Fibroblast of peridontal ligament (primary cell): ENCODE results near the gene PM20D1.
"Not testable (repeated sequence)": the region's sequence is repeated elsewhere in the genome, so short reads cannot be mapped to it uniquely, and the experiment has no call there.

Experiments
- DNase-seq: peaks from one replicate; pipeline ENCODE4 v3.0.0-alpha.2; 2010; ENCODE audit errors: extremely low read depth

Gene PM20D1

GRCh38 chr1:205840146-205840923, 9.6 kb downstream of the PM20D1 start:
- DNase-seq = no peak

- no peak for DNase-seq
Observed at GRCh38 chr1:205837382-205837970, 12.5 kb downstream of the PM20D1 start.

DNA sequence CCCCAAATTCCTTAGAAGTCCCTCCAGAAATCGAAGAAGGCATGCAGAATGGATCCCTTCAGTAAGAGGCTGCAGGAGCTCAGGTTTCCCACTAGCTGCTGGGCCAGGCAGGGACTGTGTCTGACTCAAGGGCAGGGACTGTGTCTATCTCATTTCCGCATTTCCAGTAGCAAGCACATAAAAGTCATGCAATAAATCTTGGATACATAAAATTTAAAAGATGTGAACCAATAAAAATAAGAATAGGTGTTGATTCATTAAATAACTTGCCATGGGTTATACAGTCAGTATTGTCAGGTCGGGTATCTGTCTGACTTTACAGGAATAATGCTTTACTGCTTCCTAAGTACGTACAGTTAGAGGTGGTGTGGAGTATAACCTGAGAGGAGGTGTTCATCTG, 15.2 kb downstream of the PM20D1 start:
- no peak for DNase-seq

DNA sequence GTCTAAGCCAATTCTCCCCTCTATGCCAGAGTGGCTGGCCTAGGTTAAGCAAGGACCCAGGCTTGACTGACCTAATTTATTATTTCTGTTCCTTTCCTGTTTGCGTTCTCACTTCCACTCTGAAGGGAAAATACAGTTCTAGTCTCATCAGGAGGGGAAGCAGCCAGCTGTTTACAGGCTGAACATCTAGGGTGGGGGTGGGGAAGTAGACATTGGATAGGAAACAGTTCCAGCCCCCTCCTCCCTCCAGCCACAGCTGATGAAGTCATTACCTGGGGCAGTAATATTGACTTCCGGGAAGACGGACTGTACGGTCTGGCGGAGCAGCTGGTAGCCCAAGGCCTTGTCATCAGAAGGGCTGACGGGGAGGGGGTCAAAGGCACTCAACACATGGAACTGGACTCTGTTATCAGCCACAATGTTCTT, 17.6 kb downstream of the PM20D1 start:
- DNase-seq = no peak

DNA sequence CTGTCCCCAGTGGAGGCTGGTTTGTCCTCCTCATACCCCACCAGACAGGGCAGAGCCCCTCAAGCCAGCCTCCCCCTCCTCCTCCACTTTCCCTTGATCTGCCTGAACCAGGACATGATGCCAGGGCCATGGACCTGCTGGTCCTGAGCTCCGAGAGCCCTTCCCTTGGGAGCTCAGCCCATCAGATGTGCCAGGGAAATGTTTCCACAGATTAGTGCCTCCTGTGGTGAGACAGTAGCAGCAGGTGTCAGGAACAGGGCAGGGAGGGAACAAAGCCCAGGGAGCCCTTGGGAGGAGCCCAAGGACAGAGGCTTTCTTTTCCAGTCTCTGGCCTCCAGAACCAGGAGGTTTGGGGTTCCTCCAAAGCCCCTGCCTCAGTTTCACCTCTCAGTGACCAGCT, 22.3 kb downstream of the PM20D1 start:
- DNase-seq = no peak

GRCh38 chr1:205826995-205827394, 22.9 kb downstream of the PM20D1 start:
- DNase-seq = no peak

DNA sequence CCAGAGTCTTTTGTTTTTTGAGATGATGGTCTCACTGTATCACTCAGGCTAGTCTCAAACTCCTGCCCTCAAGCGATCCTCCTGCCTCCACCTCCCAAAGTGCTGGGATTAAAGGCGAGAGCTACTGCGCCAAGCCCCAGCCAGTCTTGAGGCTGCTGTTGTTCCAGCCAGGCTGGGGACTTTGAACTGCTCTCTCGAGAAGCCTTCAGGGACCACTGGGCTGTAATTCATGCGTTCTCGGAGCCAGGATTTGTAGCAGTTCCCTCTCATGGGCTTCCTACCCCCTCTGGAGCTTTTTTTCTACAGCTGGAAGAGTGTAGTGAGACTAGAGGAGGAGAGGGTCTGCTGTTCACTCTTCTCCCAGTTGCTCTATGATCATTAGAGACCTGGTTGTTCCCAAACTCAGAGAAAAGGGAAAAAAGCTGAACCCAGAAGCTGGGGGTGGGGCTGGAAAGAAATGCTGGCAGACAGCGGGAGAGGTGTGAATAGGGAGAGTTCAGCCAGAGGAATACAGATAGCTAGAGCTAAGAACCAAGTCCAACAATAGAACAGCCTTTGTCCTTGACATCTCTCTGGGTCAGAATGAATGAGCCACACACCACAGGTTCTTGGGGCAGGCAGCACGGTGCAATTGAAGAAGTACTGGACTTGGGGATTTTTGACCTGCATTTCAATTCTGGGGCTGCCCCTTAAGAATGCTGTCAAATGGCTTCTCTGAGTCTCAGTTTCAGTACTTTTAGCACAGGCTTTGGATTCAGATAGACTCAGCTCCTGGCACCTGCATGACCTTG, 23.7 kb downstream of the PM20D1 start:
- no peak for DNase-seq

- no peak for DNase-seq
Observed at GRCh38 chr1:205824180-205824579, 25.8 kb downstream of the PM20D1 start.

- not testable (repeated sequence) for DNase-seq
Observed at GRCh38 chr1:205823260-205823659, 26.7 kb downstream of the PM20D1 start.

DNA sequence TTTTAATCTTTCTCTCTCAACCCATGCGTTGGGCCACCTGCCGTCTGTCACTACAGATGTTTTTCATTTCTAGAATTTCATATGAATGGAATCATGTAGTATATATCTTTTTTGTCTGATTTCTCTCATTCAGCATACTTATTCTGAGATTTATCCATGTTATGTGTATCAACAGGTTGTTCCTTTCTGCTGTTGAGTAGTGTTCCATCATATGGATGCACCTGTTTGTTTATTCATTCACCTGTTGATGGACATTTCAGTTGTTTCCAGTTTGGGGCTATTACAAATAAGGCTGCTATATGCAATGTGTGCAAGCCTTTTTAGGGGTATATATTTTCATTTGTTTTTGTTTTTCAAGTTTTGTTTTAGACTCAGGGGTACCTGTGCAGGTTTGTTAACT, 27.5 kb downstream of the PM20D1 start:
- DNase-seq = no peak

DNA sequence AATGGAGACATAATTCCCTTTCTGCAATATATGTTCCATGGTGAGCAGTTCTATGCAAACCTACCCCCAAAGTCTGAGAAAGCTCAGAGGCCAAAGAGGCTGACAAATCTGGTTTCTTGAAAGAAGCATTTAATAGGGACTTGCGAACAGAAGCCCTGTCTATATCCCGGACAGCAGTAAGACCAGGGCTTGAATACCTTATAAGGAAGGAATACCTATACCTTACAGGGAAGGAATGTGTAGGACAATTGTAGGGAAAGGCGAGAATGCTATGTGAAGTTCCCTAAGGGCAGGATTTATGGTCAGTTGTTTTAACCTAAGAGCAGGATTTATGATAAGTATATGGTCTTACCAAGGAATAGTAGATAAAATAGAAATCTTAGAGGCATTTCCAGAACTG, 31.9 kb downstream of the PM20D1 start:
- DNase-seq = no peak

DNA sequence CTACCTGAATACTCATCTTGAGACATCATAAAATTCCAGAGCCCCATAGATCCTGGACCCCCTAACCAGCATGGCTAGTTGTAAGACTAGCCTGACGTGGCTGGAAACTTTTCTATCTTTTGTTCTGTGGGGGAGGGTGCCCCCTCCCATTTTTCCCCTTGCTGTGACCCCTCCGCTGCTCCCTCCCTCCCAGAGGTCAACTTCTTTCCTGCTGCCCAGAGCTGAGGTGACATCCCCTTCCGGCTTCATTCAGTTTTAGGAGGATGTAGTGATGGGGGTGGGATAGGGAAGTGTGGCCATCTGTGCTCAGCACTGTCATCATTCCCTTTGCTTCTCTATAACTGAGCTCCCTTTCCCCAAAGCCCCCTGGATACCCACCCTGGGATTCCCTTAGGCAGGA, 32.6 kb downstream of the PM20D1 start:
- no peak for DNase-seq

DNA sequence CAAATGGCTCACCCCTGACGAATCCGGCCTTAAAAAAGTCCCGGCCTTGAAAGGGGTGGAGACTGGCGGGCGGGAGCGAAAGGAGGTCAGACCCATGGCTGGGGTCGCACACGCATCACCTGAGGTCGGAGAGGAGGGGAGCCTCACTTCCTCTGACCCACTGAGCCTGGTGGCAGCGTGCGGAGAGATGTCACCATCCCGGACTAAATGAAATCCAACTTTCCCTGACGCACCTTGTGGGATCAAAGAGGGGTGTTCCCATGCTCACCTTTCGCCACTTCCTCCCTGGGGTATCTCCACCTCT, 36.2 kb downstream of the PM20D1 start:
- no peak for DNase-seq

GRCh38 chr1:205812878-205813754, 36.8 kb downstream of the PM20D1 start, which contains the start of gene SLC41A1:
Gene SLC41A1, minus strand, starts transcription at chr1:205813198. Its CDS starts 2,757 bp downstream, at chr1:205810441.
- DNase-seq = peak; percentile 88

GRCh38 chr1:205812271-205812877, 37.6 kb downstream of the PM20D1 start:
- DNase-seq = peak; percentile 20

DNA sequence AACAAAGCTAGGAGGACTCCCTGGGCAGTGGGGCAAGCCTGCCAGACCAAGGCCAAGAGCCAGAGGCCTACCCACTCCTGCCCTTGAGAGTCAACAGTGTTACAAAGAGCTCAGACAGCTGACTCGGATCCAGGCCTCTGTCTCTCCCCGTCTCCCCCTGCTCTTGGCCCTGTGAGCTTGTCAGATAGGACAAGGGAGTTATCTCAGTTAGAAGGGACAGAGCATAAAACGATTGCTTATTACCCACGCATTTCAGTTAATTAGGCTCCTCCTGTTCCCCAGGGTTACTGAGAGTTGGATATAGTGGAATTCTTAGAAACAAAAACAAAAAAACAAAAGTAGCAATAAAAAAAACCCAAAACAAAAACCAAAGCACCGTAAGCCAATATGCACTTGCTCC, 38.3 kb downstream of the PM20D1 start:
- peak; percentile 25 for DNase-seq

DNA sequence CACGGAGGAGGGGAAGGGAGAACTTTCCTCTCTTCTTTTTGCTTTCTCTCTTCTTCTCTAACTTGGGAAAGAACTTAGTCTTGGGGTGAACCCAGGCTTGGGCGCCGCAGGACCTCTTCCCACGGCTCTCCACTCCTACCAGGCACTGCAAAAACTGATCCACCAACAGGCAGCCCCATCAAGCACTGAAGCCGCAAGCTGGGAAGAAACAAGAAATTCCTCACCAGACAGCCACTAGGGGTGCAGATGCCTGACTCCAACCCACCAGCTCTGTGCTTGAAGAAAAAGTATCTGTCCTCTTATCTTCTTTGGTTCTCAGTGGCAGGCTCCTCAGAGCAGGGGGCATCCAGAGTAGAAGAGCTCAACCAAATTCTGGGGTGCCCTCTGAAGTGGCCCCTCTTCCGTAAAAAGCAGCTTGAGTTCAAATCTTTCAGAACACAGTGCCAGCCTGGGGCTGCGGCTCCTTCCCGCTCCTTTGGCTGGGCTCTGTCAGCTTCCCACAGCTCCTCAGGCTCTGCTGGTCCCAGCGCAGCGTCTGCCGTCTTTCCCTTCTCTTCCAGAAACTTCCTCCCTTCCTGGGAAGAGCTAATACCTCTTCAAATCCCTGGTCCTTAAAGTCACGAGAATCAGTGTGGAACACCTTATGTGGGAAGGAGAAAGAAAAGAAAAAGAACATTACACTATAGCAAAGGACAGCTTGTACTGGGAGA, 39.3 kb downstream of the PM20D1 start:
- peak; percentile 32 for DNase-seq

GRCh38 chr1:205809942-205810345, 40.0 kb downstream of the PM20D1 start:
- no peak for DNase-seq

DNA sequence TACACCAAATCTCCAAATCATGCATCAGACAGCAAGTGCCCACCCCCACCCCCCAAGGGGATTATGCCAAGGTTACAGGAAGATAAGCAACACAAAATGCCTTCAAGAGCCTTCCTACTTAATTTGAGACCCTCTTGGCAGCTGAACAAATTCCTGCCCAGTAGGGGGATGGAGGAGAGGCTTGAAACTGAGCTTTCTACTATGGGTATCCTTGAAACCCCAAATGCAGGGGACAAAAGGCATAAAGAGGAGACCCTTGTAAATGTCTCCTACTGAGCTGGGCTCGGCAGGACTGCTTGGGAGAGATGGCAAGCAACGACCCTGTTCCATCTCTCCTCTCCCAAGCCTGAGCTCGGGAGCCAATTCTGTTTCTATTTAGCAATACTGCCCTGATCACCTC, 40.5 kb downstream of the PM20D1 start:
- no peak for DNase-seq

DNA sequence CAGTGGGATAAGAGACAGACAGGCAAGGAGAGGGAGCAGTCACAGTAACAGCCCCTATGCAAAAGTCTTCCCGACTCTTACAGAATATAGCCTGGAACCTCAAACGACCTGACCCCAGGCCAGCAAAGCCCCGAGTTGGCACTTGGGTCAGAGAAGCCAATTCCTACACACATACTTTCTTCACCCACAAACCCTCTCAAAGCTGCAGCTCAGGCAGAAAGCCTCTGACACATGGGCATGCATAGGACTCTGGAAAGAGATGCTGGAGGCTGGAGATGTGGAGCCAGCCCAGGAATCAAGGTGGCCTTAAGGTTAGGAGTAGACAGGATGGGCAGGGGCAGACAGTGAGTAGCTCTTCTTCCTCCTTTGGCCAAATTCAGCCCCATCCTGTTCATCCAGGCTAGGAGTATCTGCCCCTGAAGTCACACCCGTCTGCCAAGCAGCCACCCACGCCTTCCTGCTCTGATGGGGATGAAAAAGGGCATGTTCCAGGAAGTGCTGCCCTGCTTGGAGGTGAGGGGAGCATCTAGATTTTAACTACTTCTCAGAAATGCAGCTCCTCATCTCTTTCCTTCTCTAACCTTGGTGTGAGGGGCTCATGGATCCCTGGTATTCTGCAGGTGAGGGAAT, 44.7 kb downstream of the PM20D1 start:
- DNase-seq = no peak
